SU-DHL-6 (cell line): ENCODE results near the gene ST8SIA3.

Experiments
- H2AFZ ChIP-seq: fragments of 200-600 bp; sonication (generic); 2 replicates; pipeline ENCODE4 v1.6.1; 2014; ENCODE audit warnings: low read depth, mild to moderate bottlenecking, moderate library complexity, mixed read lengths, antibody characterized with exemption, low read length; ENCODE audit not compliant: severe bottlenecking
- H3F3A ChIP-seq: fragments of 200-600 bp; shearing (Covaris generic); 2 replicates; pipeline ENCODE4 v1.6.0; 2016; ENCODE audit warnings: antibody characterized with exemption, mild to moderate bottlenecking; ENCODE audit not compliant: insufficient read depth
- H3K27ac ChIP-seq: fragments of 200-600 bp; sonication (generic); 2 replicates; pipeline ENCODE4 v1.5.1; 2016; ENCODE audit warnings: low read depth, mild to moderate bottlenecking, low read length, moderate library complexity, mixed read lengths
- H3K27me3 ChIP-seq: fragments of 200-600 bp; sonication (generic), shearing (Covaris generic); 2 replicates; pipeline ENCODE4 v1.6.0; 2014; ENCODE audit warnings: mild to moderate bottlenecking, low read length
- H3K36me3 ChIP-seq: fragments of 200-600 bp; sonication (generic); 2 replicates; pipeline ENCODE4 v1.6.1; 2014; ENCODE audit warnings: mild to moderate bottlenecking, low read length, mixed read lengths
- H3K4me2 ChIP-seq: fragments of 300-600, 200-600 bp; shearing (Covaris generic), sonication (generic); 2 replicates; pipeline ENCODE4 v1.6.0; 2014; ENCODE audit warnings: low read length, low read depth, mild to moderate bottlenecking; ENCODE audit not compliant: poor library complexity, severe bottlenecking
- H3K4me3 ChIP-seq: fragments of 200-600 bp; sonication (generic); 2 replicates; pipeline ENCODE4 v1.5.1; 2014; ENCODE audit warnings: antibody characterized with exemption, low read length, mild to moderate bottlenecking, mixed read lengths; ENCODE audit not compliant: insufficient read depth, poor library complexity, severe bottlenecking
- H3K79me2 ChIP-seq: fragments of 200-600 bp; sonication (generic); 2 replicates; pipeline ENCODE4 v1.6.1; 2014; ENCODE audit warnings: mild to moderate bottlenecking, low read length, moderate library complexity; ENCODE audit not compliant: insufficient read depth
- H3K9ac ChIP-seq: fragments of 200-600 bp; sonication (generic); 2 replicates; pipeline ENCODE4 v1.7.0; 2014; ENCODE audit warnings: mild to moderate bottlenecking, low read length
- H3K9me2 ChIP-seq: fragments of 200-600 bp; sonication (generic); replicated peaks from 2 replicates; pipeline ENCODE4 v1.6.1; 2014; ENCODE audit warnings: low read length; ENCODE audit not compliant: insufficient read depth
- H3K9me3 ChIP-seq: fragments of 200-600 bp; sonication (generic); 2 replicates; pipeline ENCODE4 v1.6.1; 2014; ENCODE audit warnings: low read length, mixed read lengths; ENCODE audit not compliant: insufficient read depth
- H4K20me1 ChIP-seq: fragments of 200-600 bp; sonication (generic); 2 replicates; pipeline ENCODE4 v1.6.1; 2014; ENCODE audit warnings: low read depth, mild to moderate bottlenecking, antibody characterized with exemption, low read length, moderate library complexity, mixed read lengths
- CTCF ChIP-seq: fragments of 200-600 bp; sonication (generic); IDR thresholded peaks from one replicate; pipeline ENCODE4 v1.5.1; 2017; ENCODE audit warnings: antibody characterized with exemption, mild to moderate bottlenecking, low read length, moderate library complexity; ENCODE audit not compliant: insufficient read depth, poor library complexity, severe bottlenecking
- EZH2phosphoT487 ChIP-seq: fragments of 200-600 bp; sonication (generic), shearing (Covaris generic); conservative IDR thresholded peaks from 2 replicates; pipeline ENCODE4 v1.6.1; 2018; ENCODE audit warnings: mild to moderate bottlenecking, antibody characterized with exemption, low read length, moderate library complexity, mixed read lengths

Gene ST8SIA3

DNA sequence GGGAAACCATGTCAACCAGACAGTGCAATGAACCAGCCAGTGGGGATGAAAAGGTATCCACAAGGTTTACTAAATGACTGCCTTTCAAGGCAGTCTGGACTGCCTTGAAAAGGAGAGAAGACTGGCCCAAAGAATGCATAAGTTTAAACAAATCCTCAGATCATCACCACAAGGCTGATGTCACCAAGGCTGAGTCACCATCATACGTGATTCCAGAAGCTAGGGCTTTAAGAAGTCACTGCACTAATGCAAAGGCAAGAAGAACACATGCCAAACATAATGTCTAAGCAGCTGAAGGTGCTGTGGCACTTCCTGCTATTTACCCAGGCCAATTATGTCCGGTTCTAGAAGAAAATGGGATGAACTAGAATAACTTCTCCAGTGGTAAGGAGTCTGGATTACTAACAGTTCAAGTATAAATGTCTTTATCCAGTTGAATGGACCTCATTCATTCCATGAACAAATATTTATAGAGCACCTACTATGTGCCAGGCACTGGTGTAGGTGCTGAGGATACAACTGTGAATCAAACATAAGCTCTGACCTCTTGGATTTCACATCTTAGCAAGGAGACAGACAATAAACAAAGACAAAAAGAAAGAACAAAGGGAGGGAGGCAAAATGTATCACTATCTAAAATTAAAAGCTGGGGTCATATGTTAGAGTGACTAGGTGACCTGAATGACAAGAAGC lies 45.2 kb downstream of the ST8SIA3 start:
- no peaks in the 10 kb centered on the region for H3K9me2 ChIP-seq
- no peaks in the 10 kb centered on the region for H3K9me3 ChIP-seq
- H3K27ac ChIP-seq: no peak overlapping the region
- H2AFZ ChIP-seq: no peak overlapping the region
- H3K36me3 ChIP-seq: no peaks in the 10 kb centered on the region
- H3K4me3 ChIP-seq: no peak overlapping the region
- H3F3A ChIP-seq: no peaks in the 10 kb centered on the region
- no peaks in the 10 kb centered on the region for H4K20me1 ChIP-seq
- no peak for TF ChIP-seq CTCF
- no peak for TF ChIP-seq EZH2phosphoT487
- H3K79me2 ChIP-seq: no peaks in the 10 kb centered on the region
- no peak overlapping the region for H3K9ac ChIP-seq
- H3K4me2 ChIP-seq: no peak overlapping the region
- H3K27me3 ChIP-seq: no peaks in the 10 kb centered on the region

DNA sequence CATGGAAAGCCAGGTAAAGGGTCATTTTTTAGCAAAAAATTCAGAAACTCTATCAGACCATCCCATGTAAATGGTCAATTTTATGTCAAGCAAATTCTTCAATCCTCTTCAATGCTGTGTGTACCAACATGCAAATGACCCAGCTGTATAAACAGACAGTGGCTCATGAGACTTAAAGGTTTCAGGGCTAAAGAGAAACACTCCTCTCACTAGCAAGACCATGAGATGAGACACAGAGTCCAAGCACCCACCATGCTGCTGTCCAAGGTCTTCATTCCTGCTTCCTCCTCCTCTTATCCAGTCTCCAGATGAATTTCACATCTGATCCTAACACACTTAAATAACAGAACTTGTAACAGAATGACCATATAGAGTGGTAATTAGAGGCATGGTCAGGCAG lies 52.0 kb downstream of the ST8SIA3 start:
- Histone ChIP-seq H3K4me3 (no peak overlapping the region), H4K20me1 (no peaks in the 10 kb centered on the region), H3K27me3 (no peaks in the 10 kb centered on the region), H3K9ac (no peak overlapping the region), H3K79me2 (no peaks in the 10 kb centered on the region), H3K36me3 (no peaks in the 10 kb centered on the region), H2AFZ (no peak overlapping the region), H3K27ac (no peak overlapping the region), H3K4me2 (no peak overlapping the region), H3F3A (no peaks in the 10 kb centered on the region), H3K9me2 (no peaks in the 10 kb centered on the region), H3K9me3 (no peaks in the 10 kb centered on the region)
- TF ChIP-seq CTCF (no peak), EZH2phosphoT487 (no peak)

DNA sequence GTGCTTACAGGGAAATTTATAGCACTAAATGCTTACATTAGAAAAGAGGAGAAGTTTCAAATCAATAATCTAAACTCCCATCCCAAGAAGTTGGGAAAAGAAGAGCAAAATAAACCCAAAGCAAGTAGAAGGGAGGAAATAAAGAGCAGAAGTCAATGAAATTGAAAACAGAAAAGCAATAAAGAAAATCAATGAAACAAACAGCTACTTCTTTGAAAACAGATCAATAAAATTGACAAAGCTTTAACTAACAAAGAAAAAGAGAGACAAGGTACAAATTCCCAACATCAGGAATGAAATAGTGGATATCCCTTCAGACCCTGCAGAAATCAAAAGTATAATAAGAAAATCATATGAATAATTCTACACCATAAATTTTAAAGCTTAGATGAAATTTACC lies 57.3 kb downstream of the ST8SIA3 start:
- Histone ChIP-seq H3K27ac (no peak overlapping the region), H3K9ac (no peak overlapping the region), H3F3A (no peaks in the 10 kb centered on the region), H3K9me3 (no peaks in the 10 kb centered on the region), H3K79me2 (no peaks in the 10 kb centered on the region), H4K20me1 (no peaks in the 10 kb centered on the region), H3K4me3 (no peak overlapping the region), H3K9me2 (no peaks in the 10 kb centered on the region), H3K36me3 (no peaks in the 10 kb centered on the region), H3K4me2 (no peak overlapping the region), H2AFZ (no peak overlapping the region), H3K27me3 (no peaks in the 10 kb centered on the region)
- no peak for TF ChIP-seq EZH2phosphoT487
- TF ChIP-seq CTCF: no peak

GRCh38 chr18:57410749-57411148 lies 58.4 kb downstream of the ST8SIA3 start:
- H3K4me2 ChIP-seq: no peak overlapping the region
- H3K27ac ChIP-seq: no peak overlapping the region
- H3K4me3 ChIP-seq: no peak overlapping the region

More at GRCh38 chr18:57410749-57411148, 58.4 kb downstream of the ST8SIA3 start:
- Histone ChIP-seq H3K36me3 (no peaks in the 10 kb centered on the region), H3K79me2 (no peaks in the 10 kb centered on the region), H3K27me3 (no peaks in the 10 kb centered on the region), H4K20me1 (no peaks in the 10 kb centered on the region), H2AFZ (no peak overlapping the region), H3K9me3 (no peaks in the 10 kb centered on the region), H3K9ac (no peak overlapping the region), H3K9me2 (no peaks in the 10 kb centered on the region), H3F3A (no peaks in the 10 kb centered on the region)
- TF ChIP-seq CTCF: no peak
- TF ChIP-seq EZH2phosphoT487: no peak
